NCI-H2227 (cell line): Measurements from ENCODE around the gene CEP20.

Experiments used
- DNase-seq: peaks from one replicate; lab custom pipeline; 2025; ENCODE audit not compliant: unreplicated experiment; lab: John Stamatoyannopoulos, UW

CEP20 gene

DNA sequence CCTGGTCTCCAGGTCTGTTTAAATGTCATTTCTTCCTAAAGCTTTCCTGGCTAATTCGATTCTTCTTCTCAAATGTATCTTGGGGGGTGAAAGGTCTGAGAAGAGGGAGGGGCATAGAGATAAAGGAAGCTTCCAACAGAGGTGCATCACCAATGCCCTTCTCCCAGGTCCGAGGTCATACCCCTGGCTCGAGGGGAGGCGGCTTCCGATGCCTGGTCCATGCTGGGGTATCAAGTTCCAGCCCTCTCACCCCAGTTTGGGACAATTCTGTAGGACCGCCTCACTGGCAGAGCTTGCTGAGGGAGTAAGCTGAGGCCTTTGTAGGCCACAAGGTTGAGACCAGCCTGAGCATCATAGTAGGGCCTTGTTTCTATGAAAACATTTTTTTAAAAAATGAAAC lies 10.3 kb upstream of the CEP20 start:
- no peak for DNase-seq

DNA sequence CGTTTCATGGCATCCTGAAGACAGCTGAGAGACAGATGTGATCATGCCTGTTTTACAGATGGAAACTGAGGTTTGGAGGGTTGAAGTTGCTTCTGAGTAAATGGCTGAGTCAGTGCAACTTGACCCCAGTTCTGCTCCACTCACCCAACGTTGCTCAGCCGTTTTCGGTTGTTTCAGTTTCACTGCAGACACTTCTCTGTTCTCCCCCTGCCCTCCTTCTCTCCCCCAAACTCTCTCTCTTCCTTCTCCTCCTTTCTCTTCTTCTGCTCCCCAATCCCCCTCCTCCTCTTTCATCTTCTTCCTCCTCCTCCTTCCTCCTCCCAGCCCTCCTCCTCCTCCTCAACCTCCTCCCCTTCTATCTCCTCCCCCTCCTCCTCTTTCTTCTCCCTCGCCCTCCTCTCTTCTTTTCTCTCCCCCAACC lies 9.4 kb upstream of the CEP20 start:
- no peak for DNase-seq

DNA sequence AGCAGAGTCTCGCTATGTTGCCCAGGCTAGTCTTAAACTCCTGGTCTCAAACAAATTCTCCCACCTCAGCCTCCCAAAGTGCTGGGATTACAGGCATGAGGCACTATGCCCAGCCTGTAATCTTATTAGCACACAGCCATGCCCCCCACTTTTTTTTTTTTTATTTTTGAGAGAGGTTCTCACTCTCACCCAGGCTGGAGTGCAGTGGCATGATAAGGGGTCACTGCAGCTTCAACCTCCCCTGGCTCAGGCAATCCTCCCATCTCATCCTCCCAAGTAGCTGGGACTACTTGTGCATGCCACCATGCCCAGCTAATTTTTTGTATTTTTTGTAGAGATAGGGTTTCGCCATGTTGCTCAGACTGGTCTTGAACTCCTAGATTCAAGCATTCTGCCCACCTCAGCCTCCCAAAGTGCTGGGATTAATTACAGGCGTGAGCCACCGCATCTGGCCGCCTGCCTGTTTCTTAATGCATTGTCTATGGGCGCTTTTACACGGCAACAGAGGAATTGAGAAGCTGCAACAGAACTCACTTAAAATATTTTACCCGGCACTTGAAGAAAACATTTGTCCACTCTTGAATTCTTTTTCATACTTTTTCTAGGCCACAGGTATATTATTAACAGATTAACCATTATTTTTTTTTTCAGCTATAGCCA lies 8.8 kb upstream of the CEP20 start:
- no peak for DNase-seq

DNA sequence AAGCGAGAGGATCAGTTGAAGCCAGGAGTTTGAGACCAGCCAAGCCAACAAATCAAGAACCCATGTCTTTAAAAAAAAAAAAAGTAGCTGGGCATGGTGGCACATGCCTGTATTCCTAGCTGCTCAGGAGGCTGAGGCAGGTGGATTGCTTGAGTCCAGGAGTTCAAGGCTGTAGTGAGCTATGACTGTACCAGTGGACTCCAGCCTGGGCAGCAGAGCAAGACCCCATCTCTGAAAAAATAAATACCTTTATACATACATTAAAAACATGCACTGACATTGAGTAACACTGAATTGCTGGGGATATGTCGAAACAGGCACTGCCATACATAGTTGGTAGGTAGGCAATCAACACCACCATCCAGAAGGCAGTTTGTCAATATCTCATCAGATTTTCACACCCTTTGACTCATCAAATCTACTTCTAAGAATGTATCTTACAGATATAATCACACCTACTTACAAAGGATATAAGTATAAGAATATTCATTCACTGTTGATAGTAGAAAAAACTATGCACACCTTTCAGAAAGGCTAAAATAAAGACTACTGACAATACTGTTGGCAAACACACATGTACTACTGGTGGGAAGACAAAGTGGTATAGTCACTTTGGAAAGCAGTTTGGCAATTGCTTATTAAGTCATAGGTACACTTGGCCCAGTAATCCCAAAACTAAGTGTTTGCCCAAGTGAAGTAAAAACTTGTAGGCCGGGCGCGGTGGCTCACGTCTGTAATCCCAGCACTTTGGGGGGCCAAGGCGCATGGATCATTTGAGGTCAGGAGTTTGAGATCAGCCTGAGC lies 6.4 kb upstream of the CEP20 start:
- DNase-seq = no peak

DNA sequence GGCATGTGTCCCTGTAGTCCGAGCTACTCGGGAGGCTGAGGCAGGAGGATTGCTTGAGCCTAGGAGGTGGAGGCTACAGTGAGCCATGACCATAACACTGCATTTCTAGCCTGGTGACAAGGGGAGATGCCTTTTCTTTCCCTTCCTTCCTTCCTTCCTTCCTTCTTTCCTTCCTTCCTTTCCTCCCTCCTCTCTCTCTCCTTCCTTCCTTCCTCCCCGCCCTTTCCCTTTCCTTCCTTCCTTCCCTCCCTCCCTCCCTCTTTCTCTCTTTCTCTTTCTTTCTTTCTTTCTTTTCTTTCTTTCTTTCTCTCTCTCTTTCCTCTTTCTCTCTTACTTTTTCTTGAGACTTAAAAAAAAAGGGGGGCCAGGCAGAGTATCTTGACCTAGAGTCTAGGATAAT lies 3.1 kb upstream of the CEP20 start:
- no peak for DNase-seq

DNA sequence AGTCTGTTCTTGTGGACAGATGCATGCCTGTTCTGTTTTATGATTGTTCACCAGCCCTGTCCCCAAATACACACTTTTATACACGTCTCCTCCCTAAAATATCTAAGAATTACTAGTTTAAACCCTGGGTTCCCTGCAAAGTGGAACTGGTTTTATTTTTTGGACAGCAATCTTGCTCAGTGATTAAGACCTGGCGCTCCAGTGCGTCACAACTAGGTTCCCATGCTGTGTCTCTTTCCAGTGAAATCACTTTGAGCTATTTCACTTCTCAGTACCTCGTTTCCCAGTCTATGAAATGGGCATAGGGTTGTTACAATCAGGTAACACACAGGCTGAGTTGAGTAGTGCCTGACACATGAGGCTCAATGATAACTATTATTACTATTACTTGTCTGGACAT lies 1.1 kb downstream of the CEP20 start:
- no peak for DNase-seq

DNA sequence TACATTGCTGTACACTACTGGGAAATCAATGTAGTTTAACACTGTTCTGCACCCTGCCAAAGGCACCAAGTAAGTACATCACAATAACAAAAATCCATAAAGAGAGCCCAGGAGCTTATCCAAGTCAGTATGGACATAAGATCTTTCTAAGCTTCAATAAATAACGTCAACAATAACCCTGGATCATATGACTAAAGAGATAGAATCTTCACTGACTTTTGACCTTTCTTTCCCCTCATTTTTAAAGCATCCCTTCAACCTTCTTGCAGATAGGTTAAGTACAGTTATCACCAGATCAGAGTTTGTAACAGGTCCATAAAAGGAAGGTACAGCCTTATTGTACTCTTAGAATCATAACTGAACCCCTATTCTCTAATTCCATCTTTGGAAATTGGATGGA lies 2.3 kb downstream of the CEP20 start:
- DNase-seq = no peak

DNA sequence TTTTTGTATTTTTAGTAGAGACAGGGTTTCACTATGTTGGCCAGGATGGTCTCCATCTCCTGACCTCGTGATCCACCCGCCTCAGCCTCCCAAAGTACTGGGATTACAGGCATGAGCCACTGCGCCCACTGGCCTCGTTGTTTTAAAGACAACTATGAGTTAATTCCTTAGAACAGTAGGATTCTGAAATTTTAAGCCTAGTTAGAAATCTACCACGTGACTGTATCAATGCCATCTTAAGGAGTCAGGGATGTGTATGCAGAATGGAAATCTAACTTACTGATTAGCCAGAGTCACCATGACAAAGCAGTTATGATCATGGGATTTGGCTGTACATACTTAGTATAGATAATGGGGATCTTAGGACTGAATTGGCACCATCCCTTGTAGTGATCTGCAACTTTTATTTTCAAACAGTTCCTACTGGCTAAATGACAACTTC lies 2.8 kb downstream of the CEP20 start:
- no peak for DNase-seq

DNA sequence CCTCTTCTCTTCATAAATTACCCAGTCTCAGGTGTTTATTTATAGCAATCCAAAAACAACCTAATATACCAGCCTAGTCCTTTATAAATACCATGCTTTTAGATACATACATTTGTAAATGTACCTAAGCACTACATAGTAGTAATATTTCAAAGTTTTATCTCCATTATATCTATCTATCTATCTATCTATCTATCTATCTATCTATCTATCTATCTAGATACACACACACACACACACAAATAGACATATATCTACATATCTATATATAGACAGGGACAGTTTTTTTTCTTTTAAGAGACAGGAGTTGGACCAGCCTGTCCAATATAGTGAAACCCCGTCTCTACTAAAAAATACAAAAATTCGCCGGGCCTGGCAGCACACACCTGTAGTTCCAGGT lies 5.8 kb downstream of the CEP20 start:
- DNase-seq = no peak

DNA sequence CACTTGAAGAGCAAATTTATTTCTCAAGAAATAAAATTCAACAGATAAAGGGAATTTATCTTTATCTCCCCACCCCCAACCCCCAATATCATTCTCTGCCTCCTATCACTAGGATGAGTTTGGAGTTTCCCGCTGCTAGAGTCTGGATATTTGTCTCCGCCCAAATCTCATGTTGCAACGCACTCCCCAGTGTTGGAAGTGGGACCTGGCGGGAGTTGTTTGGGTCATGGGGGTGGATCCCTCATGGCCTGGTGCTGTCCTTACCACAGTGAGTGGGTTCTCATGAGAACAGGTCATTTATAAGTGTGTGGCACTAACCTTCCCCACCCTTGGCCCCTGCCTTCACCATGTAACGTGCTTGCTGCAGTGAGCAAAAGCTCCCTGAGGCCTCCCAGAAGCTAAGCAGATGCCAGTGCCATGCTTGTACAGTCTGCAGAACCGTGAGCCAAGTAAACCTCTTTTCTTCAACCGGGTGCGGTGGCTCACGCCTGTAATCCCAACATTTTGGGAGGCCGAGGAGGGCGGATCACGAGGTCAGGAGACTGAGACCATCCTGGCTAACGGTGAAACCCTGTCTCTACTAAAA lies 6.5 kb downstream of the CEP20 start:
- DNase-seq = no peak

DNA sequence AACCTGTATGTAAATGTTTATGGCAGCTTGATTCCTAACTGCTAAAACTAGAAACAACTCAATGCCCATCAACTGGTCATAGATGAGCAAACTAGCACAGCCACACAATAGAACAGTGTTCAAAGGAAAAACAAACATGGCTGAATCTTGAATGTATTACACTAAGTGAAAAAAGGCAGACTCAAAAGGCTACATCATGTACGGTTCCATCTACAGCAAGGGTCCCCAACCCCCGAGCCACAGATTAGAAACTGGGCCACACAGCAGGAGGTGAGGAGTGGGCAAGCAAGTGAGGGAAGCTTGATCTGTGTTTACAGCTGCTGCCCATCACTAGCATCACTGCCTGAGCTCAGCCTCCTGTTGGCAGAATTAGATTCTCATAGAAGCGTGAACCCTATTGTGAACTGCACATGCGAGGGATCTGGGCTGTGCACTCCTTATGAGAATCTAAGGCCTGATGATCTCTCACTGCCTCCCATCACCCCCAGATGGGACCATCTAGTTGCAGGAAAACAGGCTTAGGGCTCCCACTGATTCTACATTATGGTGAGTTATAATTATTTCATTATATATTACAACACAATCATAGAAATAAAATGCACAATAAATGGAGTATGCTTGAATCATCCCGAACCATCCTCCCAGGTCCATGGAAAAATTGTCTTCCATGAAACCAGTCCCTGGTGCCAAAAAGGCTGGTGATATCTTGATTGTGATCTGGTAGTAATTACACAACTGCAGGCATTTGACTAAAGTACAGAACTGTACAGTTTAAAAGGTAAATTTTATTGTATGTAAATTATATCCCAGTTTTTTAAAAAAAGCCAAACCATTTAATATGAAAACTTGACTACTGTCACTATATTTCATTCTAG lies 7.7 kb downstream of the CEP20 start:
- no peak for DNase-seq

DNA sequence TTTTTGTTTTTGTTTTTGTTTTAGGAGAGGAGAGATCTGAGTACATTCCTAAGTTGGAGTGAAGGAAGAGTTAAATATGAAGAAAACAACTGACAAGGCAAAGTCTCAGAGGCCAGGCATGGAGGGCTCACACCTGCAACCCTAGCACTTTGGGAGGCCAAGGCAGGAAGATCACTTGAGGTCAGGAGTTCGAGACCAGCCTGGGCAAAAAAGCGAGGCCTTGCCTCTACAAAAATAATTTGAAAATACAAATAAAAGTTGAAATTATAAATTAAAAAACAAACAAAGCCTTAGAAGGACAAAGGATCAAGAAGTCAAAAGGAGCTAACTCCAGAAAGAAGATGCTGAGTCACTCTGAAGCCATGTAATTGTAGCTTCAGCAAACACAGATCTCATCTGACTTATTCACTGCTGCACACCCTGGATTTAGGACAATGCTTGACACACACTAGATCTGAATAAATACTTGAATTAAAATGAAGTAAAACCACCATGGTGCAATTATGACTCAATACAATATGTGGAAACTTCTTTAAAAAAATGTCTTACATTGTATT lies 9.1 kb downstream of the CEP20 start:
- no peak for DNase-seq

DNA sequence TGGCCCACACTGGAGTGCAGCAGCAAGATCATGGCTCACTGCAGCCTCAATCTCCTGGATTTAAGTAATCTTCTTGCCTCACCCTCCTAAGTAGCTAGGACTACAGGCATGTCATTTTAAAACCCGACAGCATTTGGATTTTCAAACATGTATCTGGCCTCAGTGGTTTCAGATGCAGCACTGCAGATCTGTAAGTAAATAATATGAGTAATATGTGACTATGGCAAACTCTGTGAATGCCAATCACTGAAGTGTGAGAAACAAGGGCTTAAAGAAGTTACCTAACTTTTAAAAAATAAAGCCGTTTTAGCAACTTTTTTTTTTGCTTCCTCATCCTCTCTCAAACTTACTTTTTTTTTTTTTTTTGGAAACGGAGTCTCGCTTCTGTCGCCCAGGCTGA lies 11.9 kb downstream of the CEP20 start:
- no peak for DNase-seq

DNA sequence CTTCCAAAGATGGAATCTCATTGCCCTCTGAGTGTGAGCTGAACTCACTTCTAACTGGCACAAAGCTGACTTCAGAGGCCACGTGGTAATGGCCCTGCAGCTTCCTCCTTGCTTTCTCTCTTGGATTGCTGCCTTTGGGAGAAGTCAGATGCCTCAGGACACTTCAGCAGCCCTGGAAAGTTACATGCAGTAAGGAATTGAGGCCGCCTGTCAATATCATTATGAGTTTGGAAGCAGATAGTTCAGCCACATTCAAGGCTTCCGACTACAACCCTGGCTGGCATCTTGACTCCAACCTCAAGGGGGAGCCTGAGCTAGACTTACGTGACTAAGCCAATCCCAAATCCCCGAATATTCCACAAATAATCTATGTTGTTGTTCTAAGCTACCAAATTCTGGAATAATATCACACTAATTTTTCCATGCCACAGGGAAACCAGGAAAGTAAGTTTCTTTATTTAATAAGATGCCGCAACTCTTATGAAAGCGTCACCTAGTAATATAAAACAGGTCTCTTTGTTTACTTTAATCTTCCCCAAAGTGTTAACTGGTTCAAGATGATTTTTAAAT lies 13.6 kb downstream of the CEP20 start:
- peak; percentile 68 for DNase-seq

DNA sequence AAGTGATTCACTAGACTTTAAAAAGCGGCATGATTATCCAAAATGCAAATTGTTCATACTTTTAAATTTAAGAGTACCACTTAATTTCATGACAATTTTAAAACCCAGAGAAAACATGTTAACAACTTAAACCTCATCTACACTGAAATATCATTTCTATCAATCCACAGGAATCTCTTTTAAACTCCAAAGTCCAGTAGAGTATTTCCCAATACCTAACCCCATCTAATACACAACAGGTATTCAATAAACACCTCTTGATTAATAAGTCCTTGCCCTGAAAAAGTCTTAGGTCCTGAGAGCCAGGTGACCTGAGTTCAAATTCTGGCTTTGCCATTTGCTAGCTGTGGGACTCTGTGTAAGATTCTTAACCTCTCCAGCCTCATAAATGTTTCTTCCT lies 14.7 kb downstream of the CEP20 start:
- DNase-seq = no peak

DNA sequence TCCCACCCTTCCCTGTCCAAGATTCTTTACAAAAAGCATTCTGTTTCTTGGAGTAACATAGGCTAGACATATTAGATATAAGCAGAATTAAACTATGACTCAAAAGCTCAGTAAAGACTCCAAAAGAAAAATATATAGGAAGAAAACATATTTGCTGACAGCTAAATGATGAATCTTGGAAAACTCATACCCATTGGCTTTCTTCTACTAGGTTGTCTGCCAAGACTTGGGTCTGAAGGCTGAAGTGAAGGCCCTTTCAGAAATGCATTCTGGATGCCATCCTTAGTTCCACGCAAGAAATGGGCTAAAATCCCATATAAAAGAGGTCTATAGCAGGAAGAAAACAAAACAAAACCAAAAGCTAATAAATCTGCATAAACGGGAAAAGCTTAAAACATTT lies 15.1 kb downstream of the CEP20 start:
- DNase-seq = no peak

DNA sequence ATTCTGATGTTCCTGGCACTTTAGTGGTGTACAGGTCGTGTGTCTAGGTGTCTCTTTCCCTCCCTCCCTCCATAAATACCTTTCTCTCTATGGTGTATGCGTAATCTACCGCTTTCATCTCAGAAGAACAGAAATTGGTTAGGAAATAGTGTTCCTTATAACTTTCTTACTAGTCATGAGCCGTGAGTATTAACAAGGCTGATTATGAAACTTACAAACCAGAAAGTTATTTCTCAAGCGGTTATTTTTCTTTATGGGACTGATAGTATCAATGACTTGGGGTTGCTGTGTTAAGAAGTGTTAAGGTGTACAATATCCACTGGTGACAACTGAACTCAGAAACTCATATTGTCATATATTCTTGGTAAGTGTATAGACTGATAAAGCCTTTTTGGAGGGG lies 18.4 kb downstream of the CEP20 start:
- DNase-seq = no peak

DNA sequence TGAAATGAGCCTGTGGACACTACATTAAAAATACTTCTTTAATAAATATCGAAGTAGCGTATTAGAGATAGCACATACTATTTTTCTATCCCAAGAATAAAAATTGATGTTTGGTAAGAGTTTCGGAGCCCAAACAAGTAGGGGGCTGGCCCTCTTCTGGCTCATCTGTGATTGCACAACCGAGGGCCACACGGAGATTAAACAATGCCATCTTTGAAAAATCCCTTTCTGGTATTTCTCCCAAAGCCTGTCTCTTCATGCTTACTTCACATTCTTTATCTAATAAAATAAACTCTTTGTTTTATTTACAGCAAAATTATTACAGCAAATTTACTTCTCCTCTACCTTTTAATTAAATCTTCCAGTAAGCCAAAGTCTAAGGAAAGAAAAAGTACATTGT lies 22.0 kb downstream of the CEP20 start:
- no peak for DNase-seq

DNA sequence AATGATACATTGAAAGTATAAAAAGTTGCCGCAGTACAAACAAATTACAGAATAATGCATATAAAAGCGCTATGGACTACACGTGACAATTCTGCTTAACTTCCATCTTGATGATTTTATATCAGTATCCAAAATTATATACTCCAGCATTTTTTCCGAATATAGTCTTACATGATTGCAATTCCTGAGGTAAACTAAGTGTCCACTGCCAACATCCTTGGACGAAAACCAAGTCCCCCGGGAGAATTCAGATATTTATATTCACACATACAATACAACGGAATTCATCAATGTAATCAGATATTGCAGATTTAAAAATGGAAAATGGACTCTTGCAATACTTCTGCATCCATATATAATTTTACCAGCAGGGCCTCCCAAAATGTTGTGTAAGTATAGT lies 22.7 kb downstream of the CEP20 start:
- no peak for DNase-seq

DNA sequence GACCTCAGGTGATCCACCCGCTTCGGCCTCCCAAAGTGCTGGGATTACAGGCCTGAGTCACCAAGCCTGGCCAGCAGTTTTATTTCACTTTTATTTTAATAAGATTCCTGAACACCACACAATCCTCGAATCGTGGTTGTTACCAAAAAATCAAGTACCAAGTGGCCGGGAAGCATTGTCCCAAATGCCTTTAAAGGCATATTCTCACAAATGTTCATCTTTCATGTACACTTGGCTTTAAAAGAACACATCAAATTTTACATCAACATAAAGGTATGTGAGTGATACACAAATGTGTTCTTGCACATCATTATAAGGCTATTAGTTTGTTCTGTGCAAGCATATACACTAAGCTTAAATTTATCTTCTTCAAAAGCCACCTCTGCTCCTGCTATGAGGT lies 23.5 kb downstream of the CEP20 start:
- no peak for DNase-seq

DNA sequence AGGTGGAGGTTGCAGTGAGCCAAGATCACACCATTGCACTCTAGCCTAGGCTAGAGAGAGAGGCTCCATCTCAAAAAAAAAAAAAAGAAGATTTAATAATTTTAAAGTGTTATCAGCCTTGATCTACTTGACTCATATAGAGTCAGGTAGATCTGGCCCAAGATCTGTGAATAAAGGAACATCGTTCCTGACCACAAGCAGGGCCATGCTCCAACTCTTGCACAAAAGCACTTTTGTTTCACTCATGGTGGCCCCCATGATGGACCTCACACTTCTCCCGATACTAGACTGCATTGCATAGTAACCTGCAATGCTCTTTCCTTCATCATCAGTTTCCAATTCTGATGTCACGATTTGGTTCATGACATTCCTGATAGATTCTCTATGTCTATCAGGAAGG lies 26.4 kb downstream of the CEP20 start:
- DNase-seq = no peak
